K562 (cell line): ENCODE data around the gene CCDC93. TPM values are rescaled to one million over a fixed set of nuclear protein-coding genes. Genes with fewer than 3 reads are reported as not detected.

Source experiments
- ATAC-seq: fragments of 200-7000 bp; cut with Tn5 transposase; 3 replicates; pipeline ENCODE4 v1.9.1; 2020; ENCODE audit warnings: moderate library complexity
- BruUV-seq: library from RNA; stranded (reverse); fragments of 400-500 nt; replicated peaks from 2 replicates; lab custom pipeline; 2021; lab: Mats Ljungman, UMichigan
- CTCF ChIA-PET: fragments of 300-600 bp; formaldehyde crosslinking; extraction: SDS; loops from one replicate; lab custom pipeline; 2021; ENCODE audit warnings: low intra/inter-chr PET ratio; lab: Yijun Ruan, JAX
- POLR2A ChIA-PET: fragments of 300-600, 350-650 bp; sonication (Branson Sonifier 250); formaldehyde crosslinking; extraction: SDS; loops from one replicate; lab custom pipeline; 2021; ENCODE audit warnings: antibody characterized with exemption, inconsistent platforms; lab: Yijun Ruan, JAX
- DNase-seq, 4 experiments: peaks; one replicate each; pipeline versions ENCODE4 v3.0.0 to v3.0.0-alpha.2; 2011 to 2018; ENCODE audit warnings: low spot score in 3 of 4, mixed read lengths in 3 of 4; ENCODE audit errors: extremely low read depth in 1 of 4
- FAIRE-seq: peaks from 2 replicates; lab custom pipeline; 2011; peaks lifted over from hg19 to GRCh38; lab: Jason Lieb, UNC
- H2AFZ ChIP-seq: 2 replicates; pipeline ENCODE4 v1.6.0; 2011; ENCODE audit warnings: low read depth, low read length, control low read depth, inconsistent platforms
- H3K27ac ChIP-seq: fragments of 200-600 bp; 3 replicates; pipeline ENCODE4 v1.8.0; 2011; ENCODE audit warnings: low read depth, mild to moderate bottlenecking, control low read depth, inconsistent platforms, low read length, moderate library complexity, mixed read lengths; ENCODE audit errors: extremely low read depth
- H3K27me3 ChIP-seq, 2 experiments: fragments of 300-600 bp in 1 of 2; 2 replicates in 1 of 2; 3 replicates in 1 of 2; pipeline versions ENCODE4 v1.6.0 to v1.8.0; 2011; ENCODE audit warnings: inconsistent platforms in 2 of 2, low read length in 2 of 2, mild to moderate bottlenecking in 1 of 2, mixed read lengths in 1 of 2, moderate library complexity in 1 of 2; ENCODE audit not compliant: control insufficient read depth in 2 of 2, insufficient read depth in 2 of 2
- H3K36me3 ChIP-seq: fragments of 300-600 bp; 3 replicates; pipeline ENCODE4 v1.8.0; 2011; ENCODE audit warnings: mild to moderate bottlenecking, low read length, inconsistent platforms; ENCODE audit not compliant: control insufficient read depth, insufficient read depth
- H3K4me1 ChIP-seq, 2 experiments: fragments of 200-600 bp in 1 of 2; replicated peaks in 1 of 2; 2 replicates in 1 of 2; 3 replicates in 1 of 2; pipeline versions ENCODE4 v1.5.1 to v1.8.0; 2011; ENCODE audit warnings: inconsistent platforms in 2 of 2, low read length in 2 of 2, mild to moderate bottlenecking in 1 of 2, mixed read lengths in 1 of 2, moderate library complexity in 1 of 2; ENCODE audit not compliant: control insufficient read depth in 2 of 2, insufficient read depth in 2 of 2
- H3K4me2 ChIP-seq: 2 replicates; pipeline ENCODE4 v1.6.1; 2011; ENCODE audit warnings: low read length, control low read depth, inconsistent platforms, mixed read lengths; ENCODE audit not compliant: insufficient read depth
- H3K4me3 ChIP-seq: fragments of 200-600 bp; sonication (generic), shearing (Covaris generic); 2 replicates; pipeline ENCODE4 v1.5.1; 2016; ENCODE audit warnings: control low read depth, inconsistent platforms
- H3K79me2 ChIP-seq: fragments of 200-600 bp; 3 replicates; pipeline ENCODE4 v1.8.0; 2011; ENCODE audit warnings: low read length, inconsistent platforms; ENCODE audit not compliant: control insufficient read depth, insufficient read depth
- H3K9ac ChIP-seq, 2 experiments: 2 replicates each; pipeline versions ENCODE4 v1.6.0 to v1.6.1; 2011; ENCODE audit warnings: low read depth in 2 of 2, low read length in 2 of 2, control low read depth in 1 of 2, inconsistent platforms in 1 of 2, mild to moderate bottlenecking in 1 of 2, mixed read lengths in 1 of 2; ENCODE audit not compliant: insufficient read depth in 1 of 2
- H3K9me1 ChIP-seq: one replicate; pipeline ENCODE4 v1.6.0; 2011; ENCODE audit warnings: inconsistent platforms, mild to moderate bottlenecking, low read length, moderate library complexity; ENCODE audit not compliant: control insufficient read depth, insufficient read depth
- H3K9me3 ChIP-seq: replicated peaks from 2 replicates; pipeline ENCODE4 v1.5.1; 2011; ENCODE audit warnings: low read depth, low read length, inconsistent platforms; ENCODE audit not compliant: control insufficient read depth, insufficient read depth
- H4K20me1 ChIP-seq: replicated peaks from 2 replicates; pipeline ENCODE4 v1.6.1; 2011; ENCODE audit warnings: low read length, inconsistent platforms, mixed read lengths; ENCODE audit not compliant: control insufficient read depth, insufficient read depth
- ADNP ChIP-seq: fragments of 200-800 bp; sonication (Bioruptor generic); IDR thresholded peaks from 2 replicates; pipeline ENCODE4 v1.6.1; 2016; ENCODE audit warnings: missing genetic modification characterization, missing compliant biosample characterization
- CEBPG ChIP-seq, 3 experiments: fragments of 200-800 bp in 1 of 3; sonication (Bioruptor generic) in 1 of 3; sonication (generic) in 1 of 3; formaldehyde crosslinking in 1 of 3; IDR thresholded peaks in 2 of 3; conservative IDR thresholded peaks in 1 of 3; 2 replicates each; pipeline versions ENCODE4 v1.6.1 to v1.8.0; 2016 to 2022; ENCODE audit warnings: missing compliant biosample characterization in 2 of 3, missing genetic modification characterization in 2 of 3, mild to moderate bottlenecking in 1 of 3, missing genetic modification reagents in 1 of 3
- GABPB1 ChIP-seq: sonication (generic); formaldehyde crosslinking; IDR thresholded peaks from 2 replicates; pipeline ENCODE4 v1.8.0; 2022; ENCODE audit warnings: mild to moderate bottlenecking, missing genetic modification reagents
- GTF2E2 ChIP-seq: fragments of 200-800 bp; sonication (Bioruptor generic); IDR thresholded peaks from 2 replicates; pipeline ENCODE4 v1.6.1; 2016; ENCODE audit warnings: missing genetic modification characterization, missing compliant biosample characterization
- GTF2F1 ChIP-seq: IDR thresholded peaks from 2 replicates; pipeline ENCODE4 v1.6.1; 2011; ENCODE audit warnings: low read depth, low read length, improper control_type of control experiment
- HDAC3 ChIP-seq: fragments of 450-650 bp; IDR thresholded peaks from 2 replicates; pipeline ENCODE4 v1.6.1; 2018; ENCODE audit warnings: borderline replicate concordance, mild to moderate bottlenecking, moderate library complexity; ENCODE audit not compliant: partially characterized antibody
- NBN ChIP-seq: fragments of 450-650 bp; IDR thresholded peaks from 2 replicates; pipeline ENCODE4 v1.6.1; 2016; ENCODE audit warnings: low read depth, mild to moderate bottlenecking
- NCOA2 ChIP-seq, 2 experiments: fragments of 450-650 bp; IDR thresholded peaks; 2 replicates each; pipeline ENCODE4 v1.6.1; 2018; ENCODE audit warnings: mild to moderate bottlenecking in 2 of 2, moderate library complexity in 1 of 2; ENCODE audit not compliant: partially characterized antibody in 2 of 2
- POLR2B ChIP-seq: fragments of 450-650 bp; IDR thresholded peaks from 2 replicates; pipeline ENCODE4 v1.6.1; 2018; ENCODE audit warnings: low read depth; ENCODE audit not compliant: partially characterized antibody
- PPARD ChIP-seq: fragments of 250-450 bp; sonication (Bioruptor Pico); IDR thresholded peaks from 2 replicates; pipeline ENCODE4 v1.8.0; 2022; ENCODE audit warnings: inconsistent platforms, mild to moderate bottlenecking, moderate library complexity
- RAD51 ChIP-seq: fragments of 450-650 bp; IDR thresholded peaks from 2 replicates; pipeline ENCODE4 v1.7.1; 2016; ENCODE audit warnings: low read depth, mild to moderate bottlenecking, borderline replicate concordance
- ZBTB17 ChIP-seq: fragments of 450-650 bp; formaldehyde crosslinking; IDR thresholded peaks from 2 replicates; pipeline ENCODE4 v1.4.0; 2020; ENCODE audit warnings: mild to moderate bottlenecking
- WGBS: fragments of 100-300 bp; shearing (Covaris generic); methylation state at CpG from one replicate; pipeline ENCODE4 v1.1.6; 2016; ENCODE audit warnings: low coverage, mixed read lengths; ENCODE audit not compliant: insufficient coverage; ENCODE audit errors: missing lambda C conversion rate; 5-methylcytosine and 5-hydroxymethylcytosine counted together
- in situ Hi-C: fragments of 300-500 bp; cut with MboI; formaldehyde crosslinking; loops from 4 replicates; pipeline ENCODE4 v1.15.0; 2018; ENCODE audit warnings: inconsistent platforms, mixed read lengths
- intact Hi-C: fragments of 100-400 bp; cut with micrococcal nuclease; formaldehyde crosslinking; loops from 2 replicates; pipeline ENCODE4 v1.14.2; 2022
- polyA plus RNA-seq, 8 experiments: library from polyadenylated mRNA; depleted of rRNA in 4 of 8; stranded (reverse) in 5 of 8; unstranded in 3 of 8; fragments of >200 nt; fragmentation: Nextera tagmentation in 2 of 8; fragmentation: Illumina TruSeq in 1 of 8; extraction: Ambion mirVana in 2 of 8; extraction: Trizol in 1 of 8; gene quantifications; 2 replicates each; pipeline versions ENCODE4 v1.2.1 to v1.2.3, GENCODE V29; 2011 to 2014; ENCODE audit warnings: inconsistent platforms in 1 of 8, missing spikeins in 1 of 8
- total RNA-seq, 7 experiments: library from RNA; depleted of rRNA in 6 of 7; stranded (reverse); fragments of >200 nt in 6 of 7; fragmentation: Illumina TruSeq in 2 of 7; extraction: Trizol in 2 of 7; gene quantifications; 2 replicates each; pipeline versions ENCODE4 v1.2.1 to v1.2.3, GENCODE V29; 2011 to 2021; ENCODE audit warnings: low replicate concordance in 1 of 7
- TF ChIP-seq, protein P1 (sequence below), 2 experiments: IDR thresholded peaks; 2 replicates each; pipeline ENCODE4 v1.6.1; 2012; ENCODE audit warnings: improper control_type of control experiment in 2 of 2, low read depth in 2 of 2, low read length in 2 of 2, borderline replicate concordance in 1 of 2
- TF ChIP-seq, protein P2 (sequence below): fragments of 250-450 bp; sonication (Bioruptor Pico); IDR thresholded peaks from 2 replicates; pipeline ENCODE4 v1.4.0; 2020; ENCODE audit warnings: mild to moderate bottlenecking, moderate library complexity
- TF ChIP-seq, protein P3 (sequence below): IDR thresholded peaks from 2 replicates; pipeline ENCODE4 v1.6.1; 2016; ENCODE audit warnings: missing genetic modification characterization, missing compliant biosample characterization

Gene CCDC93
- total and polyA plus RNA-seq, 9 of the 15 experiments (the other 6 are each of a cell fraction or from before 2014, with no cell fraction given), result 3.3 to 19.3 (median 12.4) TPM

DNA sequence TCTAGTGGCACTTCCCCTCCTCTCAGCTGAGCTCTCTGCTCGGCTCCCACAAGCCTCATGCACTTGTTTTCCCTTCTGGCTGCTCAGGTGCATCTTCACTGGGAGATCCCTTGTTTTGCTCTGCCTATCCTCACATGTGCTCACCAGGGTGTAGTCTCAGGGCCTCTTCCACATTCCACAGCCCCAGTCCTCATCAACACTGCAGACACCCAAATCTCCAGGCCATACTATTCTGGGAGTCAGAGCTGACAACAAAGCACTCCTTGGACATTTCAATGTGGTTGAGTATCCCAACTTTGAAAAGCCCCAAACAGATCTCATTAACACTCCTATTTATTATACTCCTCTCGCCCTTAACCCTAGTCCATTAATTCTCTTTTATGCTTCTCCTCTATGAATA is 71.3 kb downstream of the CCDC93 start:
- no peaks in the 10 kb centered on the region for H3K27me3 ChIP-seq
- BruUV-seq, result no TSS peak
- no peaks in the 10 kb centered on the region for H3K9me3 ChIP-seq
- no peak for ATAC-seq
- ChIA-PET CTCF (no interaction called here), POLR2A (no interaction called here)
- intact Hi-C loops, result no loop called here
- H3K9me1 ChIP-seq, result no peaks in the 10 kb centered on the region
- H3K4me1 ChIP-seq, result no peaks in the 10 kb centered on the region
- H3K4me3 ChIP-seq, result no peak overlapping the region
- no peak overlapping the region for H3K27ac ChIP-seq
- no peaks in the 10 kb centered on the region; the same call in 1 of the 2 replicates for H4K20me1 ChIP-seq
- H3K4me2 ChIP-seq, result no peak overlapping the region
- no peak overlapping the region for H2AFZ ChIP-seq
- no peak for DNase-seq
- peaks cover 85% of the 10 kb centered on the region; the same call in 2 of the 3 replicates for H3K36me3 ChIP-seq
- H3K9ac ChIP-seq, result no peak overlapping the region
- in situ Hi-C loops, result no loop called here
- no peaks in the 10 kb centered on the region for H3K79me2 ChIP-seq
- FAIRE-seq, result no peak
- 81% methylated on average over 2 of the region's 2 CpGs for WGBS
- TF ChIP-seq, protein P1, sequence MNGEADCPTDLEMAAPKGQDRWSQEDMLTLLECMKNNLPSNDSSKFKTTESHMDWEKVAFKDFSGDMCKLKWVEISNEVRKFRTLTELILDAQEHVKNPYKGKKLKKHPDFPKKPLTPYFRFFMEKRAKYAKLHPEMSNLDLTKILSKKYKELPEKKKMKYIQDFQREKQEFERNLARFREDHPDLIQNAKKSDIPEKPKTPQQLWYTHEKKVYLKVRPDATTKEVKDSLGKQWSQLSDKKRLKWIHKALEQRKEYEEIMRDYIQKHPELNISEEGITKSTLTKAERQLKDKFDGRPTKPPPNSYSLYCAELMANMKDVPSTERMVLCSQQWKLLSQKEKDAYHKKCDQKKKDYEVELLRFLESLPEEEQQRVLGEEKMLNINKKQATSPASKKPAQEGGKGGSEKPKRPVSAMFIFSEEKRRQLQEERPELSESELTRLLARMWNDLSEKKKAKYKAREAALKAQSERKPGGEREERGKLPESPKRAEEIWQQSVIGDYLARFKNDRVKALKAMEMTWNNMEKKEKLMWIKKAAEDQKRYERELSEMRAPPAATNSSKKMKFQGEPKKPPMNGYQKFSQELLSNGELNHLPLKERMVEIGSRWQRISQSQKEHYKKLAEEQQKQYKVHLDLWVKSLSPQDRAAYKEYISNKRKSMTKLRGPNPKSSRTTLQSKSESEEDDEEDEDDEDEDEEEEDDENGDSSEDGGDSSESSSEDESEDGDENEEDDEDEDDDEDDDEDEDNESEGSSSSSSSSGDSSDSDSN (IDR thresholded peaks at IDR 0.05; ENCODE audit: borderline replicate concordance in 1 of 2, low read depth in 2 of 2, low read length in 2 of 2), result no peak
- TF ChIP-seq ADNP (tag) (no peak), NCOA2 (IDR thresholded peaks at IDR 0.05; ENCODE audit: partially characterized antibody in 2 of 2) (no peak), CEBPG (CRISPR knock-in tag; IDR thresholded peaks at IDR 0.05) (no peak), CEBPG (tag; conservative IDR thresholded peaks at IDR 0.05 in 1 of 2, IDR thresholded peaks at IDR 0.05 in 1 of 2) (no peak), POLR2B (no peak), RAD51 (no peak), GABPB1 (CRISPR knock-in tag) (no peak), GTF2E2 (tag) (no peak), GTF2F1 (no peak), PPARD (CRISPR knock-in tag) (no peak), ZBTB17 (no peak), NBN (no peak), HDAC3 (no peak)
- TF ChIP-seq, protein P2, sequence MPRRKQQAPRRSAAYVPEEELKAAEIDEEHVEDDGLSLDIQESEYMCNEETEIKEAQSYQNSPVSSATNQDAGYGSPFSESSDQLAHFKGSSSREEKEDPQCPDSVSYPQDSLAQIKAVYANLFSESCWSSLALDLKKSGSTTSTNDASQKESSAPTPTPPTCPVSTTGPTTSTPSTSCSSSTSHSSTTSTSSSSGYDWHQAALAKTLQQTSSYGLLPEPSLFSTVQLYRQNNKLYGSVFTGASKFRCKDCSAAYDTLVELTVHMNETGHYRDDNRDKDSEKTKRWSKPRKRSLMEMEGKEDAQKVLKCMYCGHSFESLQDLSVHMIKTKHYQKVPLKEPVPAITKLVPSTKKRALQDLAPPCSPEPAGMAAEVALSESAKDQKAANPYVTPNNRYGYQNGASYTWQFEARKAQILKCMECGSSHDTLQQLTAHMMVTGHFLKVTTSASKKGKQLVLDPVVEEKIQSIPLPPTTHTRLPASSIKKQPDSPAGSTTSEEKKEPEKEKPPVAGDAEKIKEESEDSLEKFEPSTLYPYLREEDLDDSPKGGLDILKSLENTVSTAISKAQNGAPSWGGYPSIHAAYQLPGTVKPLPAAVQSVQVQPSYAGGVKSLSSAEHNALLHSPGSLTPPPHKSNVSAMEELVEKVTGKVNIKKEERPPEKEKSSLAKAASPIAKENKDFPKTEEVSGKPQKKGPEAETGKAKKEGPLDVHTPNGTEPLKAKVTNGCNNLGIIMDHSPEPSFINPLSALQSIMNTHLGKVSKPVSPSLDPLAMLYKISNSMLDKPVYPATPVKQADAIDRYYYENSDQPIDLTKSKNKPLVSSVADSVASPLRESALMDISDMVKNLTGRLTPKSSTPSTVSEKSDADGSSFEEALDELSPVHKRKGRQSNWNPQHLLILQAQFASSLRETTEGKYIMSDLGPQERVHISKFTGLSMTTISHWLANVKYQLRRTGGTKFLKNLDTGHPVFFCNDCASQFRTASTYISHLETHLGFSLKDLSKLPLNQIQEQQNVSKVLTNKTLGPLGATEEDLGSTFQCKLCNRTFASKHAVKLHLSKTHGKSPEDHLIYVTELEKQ, result no peak
- TF ChIP-seq, protein P3, sequence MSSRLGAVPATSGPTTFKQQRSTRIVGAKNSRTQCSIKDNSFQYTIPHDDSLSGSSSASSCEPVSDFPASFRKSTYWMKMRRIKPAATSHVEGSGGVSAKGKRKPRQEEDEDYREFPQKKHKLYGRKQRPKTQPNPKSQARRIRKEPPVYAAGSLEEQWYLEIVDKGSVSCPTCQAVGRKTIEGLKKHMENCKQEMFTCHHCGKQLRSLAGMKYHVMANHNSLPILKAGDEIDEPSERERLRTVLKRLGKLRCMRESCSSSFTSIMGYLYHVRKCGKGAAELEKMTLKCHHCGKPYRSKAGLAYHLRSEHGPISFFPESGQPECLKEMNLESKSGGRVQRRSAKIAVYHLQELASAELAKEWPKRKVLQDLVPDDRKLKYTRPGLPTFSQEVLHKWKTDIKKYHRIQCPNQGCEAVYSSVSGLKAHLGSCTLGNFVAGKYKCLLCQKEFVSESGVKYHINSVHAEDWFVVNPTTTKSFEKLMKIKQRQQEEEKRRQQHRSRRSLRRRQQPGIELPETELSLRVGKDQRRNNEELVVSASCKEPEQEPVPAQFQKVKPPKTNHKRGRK, result no peak
